GM12892 (cell line): Measurements from ENCODE around the gene DHX9.

ENCODE experiments used
- POLR2AphosphoS5 ChIP-seq: IDR thresholded peaks from 2 replicates; pipeline ENCODE4 v1.6.1; 2011; ENCODE audit warnings: low read depth, low read length, control low read depth
- TAF1 ChIP-seq: IDR thresholded peaks from 2 replicates; pipeline ENCODE4 v1.6.1; 2011; ENCODE audit warnings: low read depth, mild to moderate bottlenecking, control low read depth, low read length, borderline replicate concordance

GRCh38 chr1:182872881-182873280, 33.7 kb downstream of the DHX9 start:
- TF ChIP-seq POLR2AphosphoS5 = no peak
- no peak for TF ChIP-seq TAF1
